ENCODE measurements around the gene SLC18A3. TPM values are rescaled to one million over a fixed set of nuclear protein-coding genes. Genes with fewer than 3 reads are reported as not detected.

Gene SLC18A3
- total RNA-seq, 1 donor from 2014 or later = 1.6 TPM

DNA sequence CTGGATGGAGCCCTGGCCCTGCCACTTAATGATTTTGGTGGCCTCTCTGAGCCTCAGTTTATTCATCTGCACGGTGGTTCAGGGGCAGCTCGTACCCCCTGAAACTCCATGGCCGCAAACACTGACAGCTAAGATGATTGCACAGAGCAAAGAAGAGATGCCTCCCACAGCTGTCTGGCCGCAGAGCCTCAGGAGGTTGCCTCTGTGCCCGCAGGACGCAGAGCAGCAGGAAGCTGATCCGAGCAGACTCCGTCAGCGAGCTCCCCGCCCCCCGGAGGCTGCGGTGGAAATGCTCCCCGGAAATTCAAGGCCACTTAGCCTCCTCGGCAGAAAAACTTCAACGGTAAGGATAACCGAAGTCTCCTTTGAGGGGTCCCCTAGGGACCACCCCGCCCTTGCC lies 39.2 kb downstream of the SLC18A3 start:
- Mint-ChIP-seq H3K27me3 (peaks cover 44% of the 10 kb centered on the region), H3K9me3 (no peaks in the 10 kb centered on the region), H3K36me3 (no peaks in the 10 kb centered on the region), H3K4me3 (no peak overlapping the region), H3K27ac (no peak overlapping the region), H3K4me1 (ENCODE audit: unreplicated experiment) (no peaks in the 10 kb centered on the region)
- DNase-seq (ENCODE audit: extremely low spot score, unreplicated experiment) = peak; percentile 45
- TF ChIP-seq, protein P1, sequence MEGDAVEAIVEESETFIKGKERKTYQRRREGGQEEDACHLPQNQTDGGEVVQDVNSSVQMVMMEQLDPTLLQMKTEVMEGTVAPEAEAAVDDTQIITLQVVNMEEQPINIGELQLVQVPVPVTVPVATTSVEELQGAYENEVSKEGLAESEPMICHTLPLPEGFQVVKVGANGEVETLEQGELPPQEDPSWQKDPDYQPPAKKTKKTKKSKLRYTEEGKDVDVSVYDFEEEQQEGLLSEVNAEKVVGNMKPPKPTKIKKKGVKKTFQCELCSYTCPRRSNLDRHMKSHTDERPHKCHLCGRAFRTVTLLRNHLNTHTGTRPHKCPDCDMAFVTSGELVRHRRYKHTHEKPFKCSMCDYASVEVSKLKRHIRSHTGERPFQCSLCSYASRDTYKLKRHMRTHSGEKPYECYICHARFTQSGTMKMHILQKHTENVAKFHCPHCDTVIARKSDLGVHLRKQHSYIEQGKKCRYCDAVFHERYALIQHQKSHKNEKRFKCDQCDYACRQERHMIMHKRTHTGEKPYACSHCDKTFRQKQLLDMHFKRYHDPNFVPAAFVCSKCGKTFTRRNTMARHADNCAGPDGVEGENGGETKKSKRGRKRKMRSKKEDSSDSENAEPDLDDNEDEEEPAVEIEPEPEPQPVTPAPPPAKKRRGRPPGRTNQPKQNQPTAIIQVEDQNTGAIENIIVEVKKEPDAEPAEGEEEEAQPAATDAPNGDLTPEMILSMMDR (conservative IDR thresholded peaks at IDR 0.05) = no peak

DNA sequence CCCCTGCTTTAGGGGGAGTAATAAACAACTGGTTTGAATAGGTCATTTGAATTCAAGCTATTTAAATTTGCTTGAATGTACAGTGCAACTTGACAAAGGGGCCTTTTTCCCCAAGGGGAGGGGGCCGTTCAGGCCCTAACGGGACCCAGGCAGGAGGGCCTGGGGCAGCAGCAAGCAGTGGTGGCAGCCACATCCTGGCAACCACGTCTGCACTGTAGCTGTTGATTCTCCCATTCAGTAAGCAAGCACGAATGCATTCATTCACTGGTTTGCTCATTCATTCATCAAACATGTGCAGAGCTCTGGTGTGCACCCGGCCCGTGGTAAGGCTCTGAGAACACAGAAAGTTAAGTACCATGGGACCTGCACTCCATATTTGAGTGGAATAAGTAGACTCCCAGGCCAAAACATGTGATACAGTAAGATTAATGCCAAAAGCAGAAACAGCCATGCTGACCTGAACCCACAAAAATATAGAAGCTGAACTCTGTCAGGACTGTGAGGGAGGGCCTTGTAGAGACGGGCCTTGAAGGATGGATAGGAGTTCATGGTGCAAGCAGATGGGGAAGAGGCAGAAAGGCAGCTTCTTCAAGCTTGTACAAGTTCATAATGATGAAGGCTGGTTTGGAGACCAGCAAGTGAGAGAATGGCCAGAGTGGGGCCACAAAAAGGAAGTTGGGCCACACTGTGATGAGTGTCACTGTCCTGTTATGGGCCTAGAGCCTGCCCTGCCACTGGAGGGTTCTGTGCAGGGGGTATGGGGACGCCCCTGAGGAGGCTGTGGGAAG lies 40.0 kb downstream of the SLC18A3 start:
- Mint-ChIP-seq H3K36me3 (no peaks in the 10 kb centered on the region), H3K27me3 (peaks cover 39% of the 10 kb centered on the region), H3K4me1 (ENCODE audit: unreplicated experiment) (no peaks in the 10 kb centered on the region), H3K4me3 (no peak overlapping the region), H3K9me3 (no peaks in the 10 kb centered on the region), H3K27ac (no peak overlapping the region)
- TF ChIP-seq, protein P1 (conservative IDR thresholded peaks at IDR 0.05) = no peak
- peak; percentile 39 for DNase-seq (ENCODE audit: extremely low spot score, unreplicated experiment)

DNA sequence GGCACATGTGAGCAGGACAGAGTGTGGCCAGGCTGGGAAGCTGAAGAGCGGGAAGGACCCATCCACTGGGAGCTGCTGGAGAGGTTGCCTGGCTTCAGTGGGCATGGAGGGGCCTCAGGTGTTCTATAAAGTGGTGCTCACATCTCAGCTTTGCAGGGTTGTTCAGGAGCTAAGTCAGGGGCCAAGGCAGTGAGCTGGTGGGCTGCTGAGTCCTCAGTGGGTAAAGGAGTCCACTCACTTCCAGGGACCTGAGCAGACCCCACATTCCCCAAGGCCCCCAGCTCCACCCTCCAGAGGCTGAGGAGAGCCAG lies 40.6 kb downstream of the SLC18A3 start:
- Mint-ChIP-seq H3K36me3 (no peaks in the 10 kb centered on the region), H3K4me3 (no peak overlapping the region), H3K27me3 (peaks cover 39% of the 10 kb centered on the region), H3K27ac (no peak overlapping the region), H3K9me3 (no peaks in the 10 kb centered on the region), H3K4me1 (ENCODE audit: unreplicated experiment) (no peaks in the 10 kb centered on the region)
- peak; percentile 53 for DNase-seq (ENCODE audit: extremely low spot score, unreplicated experiment)
- TF ChIP-seq, protein P1 (conservative IDR thresholded peaks at IDR 0.05) = no peak

DNA sequence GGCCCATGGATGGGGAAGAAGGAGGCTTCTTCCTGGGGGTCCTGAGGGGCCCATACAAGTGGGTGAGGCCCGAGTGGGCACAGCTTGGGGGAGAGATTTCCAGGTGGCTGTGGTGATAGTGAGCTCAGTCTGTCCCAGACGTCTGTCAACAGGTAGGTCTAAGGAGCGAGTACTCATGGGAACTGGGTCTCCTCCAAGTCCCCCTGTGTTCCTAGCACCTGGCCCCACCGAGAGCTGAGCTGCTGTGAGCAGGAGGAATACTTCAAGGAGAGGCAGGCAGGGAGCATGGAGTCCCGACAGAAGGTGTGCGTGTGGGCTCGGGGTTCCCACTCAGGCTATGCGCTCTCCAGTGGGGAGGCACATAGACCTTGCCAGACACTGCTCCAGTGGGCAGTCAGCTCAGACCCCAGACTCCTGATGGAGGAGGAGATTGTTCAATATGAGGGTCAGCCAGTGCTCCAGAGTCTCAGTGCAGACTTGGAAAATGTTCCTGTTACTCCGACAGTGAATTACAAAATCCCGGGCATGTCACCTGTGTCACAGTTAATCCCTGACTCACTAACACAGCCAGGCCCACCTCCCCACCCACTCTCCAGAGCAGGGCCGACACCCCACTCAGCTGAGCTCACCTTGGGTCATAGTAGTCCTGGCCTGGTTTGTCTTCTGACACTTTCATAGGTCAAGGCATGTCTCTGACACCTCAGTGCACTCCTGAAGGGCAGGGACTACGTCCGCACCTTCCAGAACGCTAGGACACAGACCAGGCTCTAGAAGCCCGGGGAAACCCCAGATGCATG lies 41.1 kb downstream of the SLC18A3 start:
- DNase-seq (ENCODE audit: extremely low spot score, unreplicated experiment) = peak; percentile 34
- Mint-ChIP-seq H3K9me3 (no peaks in the 10 kb centered on the region), H3K4me3 (no peak overlapping the region), H3K27ac (no peak overlapping the region), H3K27me3 (peaks cover 39% of the 10 kb centered on the region), H3K4me1 (ENCODE audit: unreplicated experiment) (no peaks in the 10 kb centered on the region), H3K36me3 (no peaks in the 10 kb centered on the region)
- TF ChIP-seq, protein P1 (conservative IDR thresholded peaks at IDR 0.05) = no peak

DNA sequence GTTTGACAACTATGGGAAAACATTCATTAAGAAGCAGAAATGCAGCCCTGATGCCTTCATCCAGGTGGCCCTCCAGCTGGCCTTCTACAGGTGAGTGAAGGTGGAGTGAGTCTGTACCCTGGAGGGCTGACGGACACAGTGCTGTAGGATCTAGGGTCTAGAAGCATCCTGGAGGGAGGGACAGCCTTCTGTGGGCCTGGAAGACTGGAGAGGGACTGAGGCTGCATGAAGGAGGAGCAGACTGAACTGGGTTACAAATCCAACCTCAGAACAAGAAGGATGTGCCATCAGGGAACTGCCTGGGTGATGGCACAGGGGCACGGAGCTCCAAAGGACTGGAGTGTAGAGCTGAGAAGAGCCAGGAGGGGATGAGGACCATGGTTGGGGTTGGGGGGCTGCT lies 41.8 kb downstream of the SLC18A3 start:
- no peaks in the 10 kb centered on the region for H3K36me3 Mint-ChIP-seq
- TF ChIP-seq, protein P1 (conservative IDR thresholded peaks at IDR 0.05) = no peak
- DNase-seq (ENCODE audit: extremely low spot score, unreplicated experiment) = no peak
- H3K4me3 Mint-ChIP-seq = no peak overlapping the region
- peaks cover 44% of the 10 kb centered on the region for H3K27me3 Mint-ChIP-seq
- no peaks in the 10 kb centered on the region for H3K4me1 Mint-ChIP-seq (ENCODE audit: unreplicated experiment)
- H3K9me3 Mint-ChIP-seq = no peaks in the 10 kb centered on the region
- H3K27ac Mint-ChIP-seq = no peak overlapping the region
